HepG2 (cell line): Measurements from ENCODE around the gene CMIP. TPM values are rescaled to one million over a fixed set of nuclear protein-coding genes. Genes with fewer than 3 reads are reported as not detected.
A peak's percentile ranks its signal among the peaks of the same experiment; 100 is the strongest.

ENCODE experiments used
- ADNP ChIP-seq: sonication (generic); formaldehyde crosslinking; IDR thresholded peaks from 2 replicates; pipeline ENCODE4 v1.4.0; 2020; ENCODE audit warnings: missing genetic modification reagents
- ARNT2 ChIP-seq: sonication (generic); formaldehyde crosslinking; IDR thresholded peaks from 2 replicates; pipeline ENCODE4 v1.8.0; 2022; ENCODE audit warnings: mild to moderate bottlenecking, low read depth, missing genetic modification reagents, moderate library complexity
- KDM2A ChIP-seq: sonication (generic); formaldehyde crosslinking; IDR thresholded peaks from 2 replicates; pipeline ENCODE4 v1.4.0; 2020; ENCODE audit warnings: low read depth, missing genetic modification reagents, borderline replicate concordance
- NONO ChIP-seq, 2 experiments: fragments of 450-650 bp in 1 of 2; sonication (generic) in 1 of 2; formaldehyde crosslinking in 1 of 2; IDR thresholded peaks in 1 of 2; conservative IDR thresholded peaks in 1 of 2; 2 replicates each; pipeline versions ENCODE4 v1.6.1 to v1.8.0; 2017 to 2022; ENCODE audit warnings: mild to moderate bottlenecking in 1 of 2, missing genetic modification reagents in 1 of 2, moderate library complexity in 1 of 2
- NPAS2 ChIP-seq: sonication (generic); formaldehyde crosslinking; IDR thresholded peaks from 2 replicates; pipeline ENCODE4 v1.8.0; 2022; ENCODE audit warnings: mild to moderate bottlenecking, missing genetic modification reagents, borderline replicate concordance
- NRL ChIP-seq: sonication (generic); formaldehyde crosslinking; IDR thresholded peaks from 2 replicates; pipeline ENCODE4 v1.5.0; 2020; ENCODE audit warnings: missing genetic modification reagents, mild to moderate bottlenecking, moderate library complexity, borderline replicate concordance
- PHF21A ChIP-seq: sonication (generic); formaldehyde crosslinking; IDR thresholded peaks from 2 replicates; pipeline ENCODE4 v1.5.0; 2020; ENCODE audit warnings: mild to moderate bottlenecking, missing genetic modification reagents
- POLR2AphosphoS5 ChIP-seq: IDR thresholded peaks from 2 replicates; pipeline ENCODE4 v1.6.1; 2012; ENCODE audit warnings: low read depth, low read length
- STAG1 ChIP-seq: sonication (generic); formaldehyde crosslinking; IDR thresholded peaks from 2 replicates; pipeline ENCODE4 v1.4.0; 2020; ENCODE audit warnings: missing genetic modification reagents
- TMF1 ChIP-seq: sonication (generic); formaldehyde crosslinking; IDR thresholded peaks from 2 replicates; pipeline ENCODE4 v1.8.1; 2022; ENCODE audit warnings: low read depth, missing genetic modification reagents
- ZFYVE20 ChIP-seq: sonication (generic); formaldehyde crosslinking; IDR thresholded peaks from 2 replicates; pipeline ENCODE4 v1.8.0; 2023; ENCODE audit warnings: low read depth, mild to moderate bottlenecking, moderate library complexity, missing genetic modification reagents, borderline replicate concordance
- ZMYM4 ChIP-seq: sonication (generic); formaldehyde crosslinking; IDR thresholded peaks from 2 replicates; pipeline ENCODE4 v1.8.1; 2023; ENCODE audit warnings: mild to moderate bottlenecking, missing genetic modification reagents
- ZNF335 ChIP-seq: sonication (generic); formaldehyde crosslinking; IDR thresholded peaks from 2 replicates; pipeline ENCODE4 v1.4.0; 2020; ENCODE audit warnings: missing genetic modification reagents
- ZNF354B ChIP-seq: sonication (generic); formaldehyde crosslinking; IDR thresholded peaks from 2 replicates; pipeline ENCODE4 v1.8.0; 2022; ENCODE audit warnings: mild to moderate bottlenecking, missing genetic modification reagents
- ZNF569 ChIP-seq: sonication (generic); formaldehyde crosslinking; IDR thresholded peaks from 2 replicates; pipeline ENCODE4 v1.5.0; 2020; ENCODE audit warnings: mild to moderate bottlenecking, missing genetic modification reagents, moderate library complexity, borderline replicate concordance
- polyA plus RNA-seq, 8 experiments: library from polyadenylated mRNA; depleted of rRNA in 3 of 8; stranded (reverse) in 7 of 8; unstranded in 1 of 8; fragments of >200 nt; fragmentation: Illumina TruSeq in 4 of 8; extraction: Trizol in 4 of 8; gene quantifications; 2 replicates each; pipeline versions ENCODE4 v1.2.1 to v1.2.3, GENCODE V29; 2011 to 2016; ENCODE audit warnings: low read depth in 4 of 8, missing spikeins in 1 of 8, mixed read lengths in 1 of 8; ENCODE audit not compliant: insufficient read depth in 1 of 8
- total RNA-seq, 5 experiments: library from RNA; depleted of rRNA; stranded (reverse); fragments of >200 nt; fragmentation: Illumina TruSeq; extraction: Trizol; gene quantifications; 2 replicates each; pipeline ENCODE4 v1.2.3, GENCODE V29; 2016; ENCODE audit warnings: low read depth in 1 of 5
- TF ChIP-seq, protein P1 (sequence below): sonication (generic); formaldehyde crosslinking; IDR thresholded peaks from 2 replicates; pipeline ENCODE4 v1.4.0; 2020; ENCODE audit warnings: mild to moderate bottlenecking, missing genetic modification reagents, borderline replicate concordance
- TF ChIP-seq, protein P2 (sequence below): sonication (generic); formaldehyde crosslinking; IDR thresholded peaks from 2 replicates; pipeline ENCODE4 v1.5.0; 2020; ENCODE audit warnings: missing genetic modification reagents
- TF ChIP-seq, protein P3 (sequence below): IDR thresholded peaks from 2 replicates; pipeline ENCODE4 v1.6.1; 2018; ENCODE audit warnings: missing genetic modification reagents
- TF ChIP-seq, protein P4 (sequence below): sonication (generic); formaldehyde crosslinking; IDR thresholded peaks from 2 replicates; pipeline ENCODE4 v1.8.0; 2022; ENCODE audit warnings: missing genetic modification reagents, mild to moderate bottlenecking, borderline replicate concordance
- TF ChIP-seq, protein P5 (sequence below): sonication (generic); formaldehyde crosslinking; IDR thresholded peaks from 2 replicates; pipeline ENCODE4 v1.5.1; 2020; ENCODE audit warnings: missing genetic modification reagents, mild to moderate bottlenecking, borderline replicate concordance
- TF ChIP-seq, protein P6 (sequence below): sonication (generic); formaldehyde crosslinking; IDR thresholded peaks from 2 replicates; pipeline ENCODE4 v1.4.0; 2020; ENCODE audit warnings: mild to moderate bottlenecking, low read depth, missing genetic modification reagents
- TF ChIP-seq, protein P7 (sequence below): IDR thresholded peaks from 2 replicates; pipeline ENCODE4 v1.6.1; 2016; ENCODE audit warnings: mild to moderate bottlenecking, missing biosample characterization, missing genetic modification reagents

Gene CMIP
- total and polyA plus RNA-seq, 2 of the 13 experiments (the other 11 are each of a cell fraction or from before 2014, with no cell fraction given): 10.9 to 18.1 TPM

DNA sequence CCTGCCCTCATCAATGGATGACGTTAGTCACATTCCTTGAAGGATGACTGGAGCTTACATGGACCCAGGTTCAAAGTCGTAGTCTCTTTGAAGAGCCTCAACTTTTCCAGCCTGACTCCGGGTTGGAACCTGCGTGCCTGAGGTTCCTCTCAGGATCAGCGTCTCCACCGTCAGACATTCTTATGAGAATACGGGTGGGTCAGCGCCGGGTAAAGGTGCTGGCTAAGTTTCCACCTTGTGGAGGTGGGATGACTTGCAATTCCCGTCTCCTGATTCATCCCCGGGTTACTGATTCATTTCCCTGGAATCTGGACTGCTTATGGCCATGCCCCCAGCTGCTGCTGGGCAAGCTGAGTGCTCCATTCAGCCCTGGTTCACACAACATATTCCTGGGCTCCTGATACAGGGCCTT lies 38.9 kb upstream of the CMIP start (continued):
- TF ChIP-seq, protein P1, sequence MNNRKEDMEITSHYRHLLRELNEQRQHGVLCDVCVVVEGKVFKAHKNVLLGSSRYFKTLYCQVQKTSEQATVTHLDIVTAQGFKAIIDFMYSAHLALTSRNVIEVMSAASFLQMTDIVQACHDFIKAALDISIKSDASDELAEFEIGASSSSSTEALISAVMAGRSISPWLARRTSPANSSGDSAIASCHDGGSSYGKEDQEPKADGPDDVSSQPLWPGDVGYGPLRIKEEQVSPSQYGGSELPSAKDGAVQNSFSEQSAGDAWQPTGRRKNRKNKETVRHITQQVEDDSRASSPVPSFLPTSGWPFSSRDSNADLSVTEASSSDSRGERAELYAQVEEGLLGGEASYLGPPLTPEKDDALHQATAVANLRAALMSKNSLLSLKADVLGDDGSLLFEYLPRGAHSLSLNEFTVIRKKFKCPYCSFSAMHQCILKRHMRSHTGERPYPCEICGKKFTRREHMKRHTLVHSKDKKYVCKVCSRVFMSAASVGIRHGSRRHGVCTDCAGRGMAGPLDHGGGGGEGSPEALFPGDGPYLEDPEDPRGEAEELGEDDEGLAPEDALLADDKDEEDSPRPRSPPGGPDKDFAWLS (CRISPR knock-in tag): no peak
- TF ChIP-seq, protein P2, sequence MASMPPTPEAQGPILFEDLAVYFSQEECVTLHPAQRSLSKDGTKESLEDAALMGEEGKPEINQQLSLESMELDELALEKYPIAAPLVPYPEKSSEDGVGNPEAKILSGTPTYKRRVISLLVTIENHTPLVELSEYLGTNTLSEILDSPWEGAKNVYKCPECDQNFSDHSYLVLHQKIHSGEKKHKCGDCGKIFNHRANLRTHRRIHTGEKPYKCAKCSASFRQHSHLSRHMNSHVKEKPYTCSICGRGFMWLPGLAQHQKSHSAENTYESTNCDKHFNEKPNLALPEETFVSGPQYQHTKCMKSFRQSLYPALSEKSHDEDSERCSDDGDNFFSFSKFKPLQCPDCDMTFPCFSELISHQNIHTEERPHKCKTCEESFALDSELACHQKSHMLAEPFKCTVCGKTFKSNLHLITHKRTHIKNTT (CRISPR knock-in tag): no peak
- TF ChIP-seq, protein P3, sequence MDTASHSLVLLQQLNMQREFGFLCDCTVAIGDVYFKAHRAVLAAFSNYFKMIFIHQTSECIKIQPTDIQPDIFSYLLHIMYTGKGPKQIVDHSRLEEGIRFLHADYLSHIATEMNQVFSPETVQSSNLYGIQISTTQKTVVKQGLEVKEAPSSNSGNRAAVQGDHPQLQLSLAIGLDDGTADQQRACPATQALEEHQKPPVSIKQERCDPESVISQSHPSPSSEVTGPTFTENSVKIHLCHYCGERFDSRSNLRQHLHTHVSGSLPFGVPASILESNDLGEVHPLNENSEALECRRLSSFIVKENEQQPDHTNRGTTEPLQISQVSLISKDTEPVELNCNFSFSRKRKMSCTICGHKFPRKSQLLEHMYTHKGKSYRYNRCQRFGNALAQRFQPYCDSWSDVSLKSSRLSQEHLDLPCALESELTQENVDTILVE: no peak
- no peak for TF ChIP-seq POLR2AphosphoS5
- TF ChIP-seq NRL (CRISPR knock-in tag): no peak
- no peak for TF ChIP-seq TMF1 (CRISPR knock-in tag)
- no peak for TF ChIP-seq NPAS2 (CRISPR knock-in tag)
- peak; percentile 39; the same call in 1 of the 2 replicates for TF ChIP-seq PHF21A (CRISPR knock-in tag)
- peak; percentile 40 for TF ChIP-seq STAG1 (CRISPR knock-in tag)
- TF ChIP-seq, protein P4, sequence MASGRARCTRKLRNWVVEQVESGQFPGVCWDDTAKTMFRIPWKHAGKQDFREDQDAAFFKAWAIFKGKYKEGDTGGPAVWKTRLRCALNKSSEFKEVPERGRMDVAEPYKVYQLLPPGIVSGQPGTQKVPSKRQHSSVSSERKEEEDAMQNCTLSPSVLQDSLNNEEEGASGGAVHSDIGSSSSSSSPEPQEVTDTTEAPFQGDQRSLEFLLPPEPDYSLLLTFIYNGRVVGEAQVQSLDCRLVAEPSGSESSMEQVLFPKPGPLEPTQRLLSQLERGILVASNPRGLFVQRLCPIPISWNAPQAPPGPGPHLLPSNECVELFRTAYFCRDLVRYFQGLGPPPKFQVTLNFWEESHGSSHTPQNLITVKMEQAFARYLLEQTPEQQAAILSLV (CRISPR knock-in tag): no peak
- no peak for TF ChIP-seq ZMYM4 (CRISPR knock-in tag)
- no peak for TF ChIP-seq NONO (IDR thresholded peaks at IDR 0.05)
- no peak for TF ChIP-seq NONO (CRISPR knock-in tag; conservative IDR thresholded peaks at IDR 0.05)
- TF ChIP-seq KDM2A (CRISPR knock-in tag): peak; percentile 50; the same call in 1 of the 2 replicates
- TF ChIP-seq ZNF335 (CRISPR knock-in tag): no peak
- TF ChIP-seq, protein P5, sequence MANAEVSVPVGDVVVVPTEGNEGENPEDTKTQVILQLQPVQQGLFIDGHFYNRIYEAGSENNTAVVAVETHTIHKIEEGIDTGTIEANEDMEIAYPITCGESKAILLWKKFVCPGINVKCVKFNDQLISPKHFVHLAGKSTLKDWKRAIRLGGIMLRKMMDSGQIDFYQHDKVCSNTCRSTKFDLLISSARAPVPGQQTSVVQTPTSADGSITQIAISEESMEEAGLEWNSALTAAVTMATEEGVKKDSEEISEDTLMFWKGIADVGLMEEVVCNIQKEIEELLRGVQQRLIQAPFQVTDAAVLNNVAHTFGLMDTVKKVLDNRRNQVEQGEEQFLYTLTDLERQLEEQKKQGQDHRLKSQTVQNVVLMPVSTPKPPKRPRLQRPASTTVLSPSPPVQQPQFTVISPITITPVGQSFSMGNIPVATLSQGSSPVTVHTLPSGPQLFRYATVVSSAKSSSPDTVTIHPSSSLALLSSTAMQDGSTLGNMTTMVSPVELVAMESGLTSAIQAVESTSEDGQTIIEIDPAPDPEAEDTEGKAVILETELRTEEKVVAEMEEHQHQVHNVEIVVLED: no peak
- no peak for TF ChIP-seq ZFYVE20 (CRISPR knock-in tag)
- no peak for TF ChIP-seq ARNT2 (CRISPR knock-in tag)
- TF ChIP-seq ZNF354B (CRISPR knock-in tag): no peak
- TF ChIP-seq, protein P6, sequence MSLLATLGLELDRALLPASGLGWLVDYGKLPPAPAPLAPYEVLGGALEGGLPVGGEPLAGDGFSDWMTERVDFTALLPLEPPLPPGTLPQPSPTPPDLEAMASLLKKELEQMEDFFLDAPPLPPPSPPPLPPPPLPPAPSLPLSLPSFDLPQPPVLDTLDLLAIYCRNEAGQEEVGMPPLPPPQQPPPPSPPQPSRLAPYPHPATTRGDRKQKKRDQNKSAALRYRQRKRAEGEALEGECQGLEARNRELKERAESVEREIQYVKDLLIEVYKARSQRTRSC: no peak
- TF ChIP-seq, protein P7, sequence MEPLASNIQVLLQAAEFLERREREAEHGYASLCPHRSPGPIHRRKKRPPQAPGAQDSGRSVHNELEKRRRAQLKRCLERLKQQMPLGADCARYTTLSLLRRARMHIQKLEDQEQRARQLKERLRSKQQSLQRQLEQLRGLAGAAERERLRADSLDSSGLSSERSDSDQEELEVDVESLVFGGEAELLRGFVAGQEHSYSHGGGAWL: no peak
- TF ChIP-seq ADNP (CRISPR knock-in tag): no peak
- TF ChIP-seq ZNF569 (CRISPR knock-in tag): no peak
